HG03442 (cell line): Measurements from ENCODE around the gene PHF20.
"Not testable (repeated sequence)": the region's sequence is repeated elsewhere in the genome, so short reads cannot be mapped to it uniquely, and the experiment has no call there.

Experiments
- ATAC-seq: cut with Tn5 transposase; IDR thresholded peaks from one replicate; pipeline ENCODE4 v1.9.1; 2021; ENCODE audit warnings: mild to moderate bottlenecking, moderate library complexity; ENCODE audit not compliant: unreplicated experiment

PHF20 gene

GRCh38 chr20:35883778-35884540, 112.1 kb downstream of the PHF20 start:
- no peak for ATAC-seq

- ATAC-seq: no peak
Observed at GRCh38 chr20:35884541-35884865, 112.7 kb downstream of the PHF20 start.

GRCh38 chr20:35885212-35885611, 113.4 kb downstream of the PHF20 start:
- no peak for ATAC-seq

GRCh38 chr20:35886537-35886936, 114.7 kb downstream of the PHF20 start:
- ATAC-seq: no peak

- ATAC-seq: no peak
Observed at GRCh38 chr20:35887393-35888064, 115.7 kb downstream of the PHF20 start.

- ATAC-seq: no peak
Observed at GRCh38 chr20:35888657-35889056, 116.8 kb downstream of the PHF20 start.

- no peak for ATAC-seq
Observed at GRCh38 chr20:35891375-35891774, 119.6 kb downstream of the PHF20 start.

- ATAC-seq: no peak
Observed at GRCh38 chr20:35892871-35893270, 121.1 kb downstream of the PHF20 start.

GRCh38 chr20:35893942-35894341, 122.1 kb downstream of the PHF20 start:
- peak; percentile 78 for ATAC-seq

GRCh38 chr20:35895516-35895915, 123.7 kb downstream of the PHF20 start:
- ATAC-seq: not testable (repeated sequence)

- ATAC-seq: no peak
Observed at GRCh38 chr20:35899064-35899463, 127.2 kb downstream of the PHF20 start.

GRCh38 chr20:35901230-35901629, 129.4 kb downstream of the PHF20 start:
- ATAC-seq: not testable (repeated sequence)

GRCh38 chr20:35901678-35902544, 130.1 kb downstream of the PHF20 start:
- no peak for ATAC-seq

GRCh38 chr20:35902545-35902941, 130.7 kb downstream of the PHF20 start:
- ATAC-seq: no peak

- no peak for ATAC-seq
Observed at GRCh38 chr20:35903843-35904242, 132.0 kb downstream of the PHF20 start.

- no peak for ATAC-seq
Observed at GRCh38 chr20:35904982-35905663, 133.3 kb downstream of the PHF20 start.

GRCh38 chr20:35907017-35907701, 135.3 kb downstream of the PHF20 start:
- no peak for ATAC-seq

GRCh38 chr20:35908007-35908406, 136.2 kb downstream of the PHF20 start:
- no peak for ATAC-seq

- no peak for ATAC-seq
Observed at GRCh38 chr20:35909176-35909575, 137.4 kb downstream of the PHF20 start.

- ATAC-seq: no peak
Observed at GRCh38 chr20:35909796-35910195, 138.0 kb downstream of the PHF20 start.
